OCI-LY3 (cell line): ENCODE data around the gene ASAP2.

Experiments used
- EZH2phosphoT487 ChIP-seq: fragments of 200-600 bp; shearing (Covaris generic); IDR thresholded peaks from 2 replicates; pipeline ENCODE4 v1.6.1; 2018; ENCODE audit warnings: antibody characterized with exemption, mixed run types, low read depth
- TF ChIP-seq, protein P1 (sequence below): fragments of 200-600, 300-600 bp; sonication (generic); IDR thresholded peaks from 2 replicates; pipeline ENCODE4 v1.5.1; 2014; ENCODE audit warnings: antibody characterized with exemption, low read length, low read depth

GRCh38 chr2:9163306-9164111, 43.1 kb upstream of the ASAP2 start:
- TF ChIP-seq, protein P1, sequence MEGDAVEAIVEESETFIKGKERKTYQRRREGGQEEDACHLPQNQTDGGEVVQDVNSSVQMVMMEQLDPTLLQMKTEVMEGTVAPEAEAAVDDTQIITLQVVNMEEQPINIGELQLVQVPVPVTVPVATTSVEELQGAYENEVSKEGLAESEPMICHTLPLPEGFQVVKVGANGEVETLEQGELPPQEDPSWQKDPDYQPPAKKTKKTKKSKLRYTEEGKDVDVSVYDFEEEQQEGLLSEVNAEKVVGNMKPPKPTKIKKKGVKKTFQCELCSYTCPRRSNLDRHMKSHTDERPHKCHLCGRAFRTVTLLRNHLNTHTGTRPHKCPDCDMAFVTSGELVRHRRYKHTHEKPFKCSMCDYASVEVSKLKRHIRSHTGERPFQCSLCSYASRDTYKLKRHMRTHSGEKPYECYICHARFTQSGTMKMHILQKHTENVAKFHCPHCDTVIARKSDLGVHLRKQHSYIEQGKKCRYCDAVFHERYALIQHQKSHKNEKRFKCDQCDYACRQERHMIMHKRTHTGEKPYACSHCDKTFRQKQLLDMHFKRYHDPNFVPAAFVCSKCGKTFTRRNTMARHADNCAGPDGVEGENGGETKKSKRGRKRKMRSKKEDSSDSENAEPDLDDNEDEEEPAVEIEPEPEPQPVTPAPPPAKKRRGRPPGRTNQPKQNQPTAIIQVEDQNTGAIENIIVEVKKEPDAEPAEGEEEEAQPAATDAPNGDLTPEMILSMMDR: no peak
- no peak for TF ChIP-seq EZH2phosphoT487
